ENCODE measurements around the gene BABAM2. TPM values are rescaled to one million over a fixed set of nuclear protein-coding genes. Genes with fewer than 3 reads are reported as not detected.

BABAM2 gene
- total and polyA plus RNA-seq, 7 donors: 34.2 to 74.5 (median 52.3) TPM

GRCh38 chr2:28142386-28142785, 251.9 kb downstream of the BABAM2 start:
- DNase-seq: no peak
- Histone ChIP-seq H3K9me3 (no peaks in the 10 kb centered on the region), H3K27me3 (ENCODE audit: insufficient read depth in 3 of 3, low read length in 2 of 3) (no peaks in the 10 kb centered on the region), H3K27ac (no peak overlapping the region), H3K4me1 (peaks cover 1% of the 10 kb centered on the region), H3K36me3 (ENCODE audit: insufficient read depth in 1 of 2, low read depth in 1 of 2) (no peaks in the 10 kb centered on the region), H3K4me3 (no peak overlapping the region)
- no peak for ATAC-seq
- no peak for TF ChIP-seq CTCF (IDR thresholded peaks at IDR 0.05)
- intact Hi-C loops (cut with DNase I): no loop called here

- Histone ChIP-seq H3K27me3 (ENCODE audit: insufficient read depth in 3 of 3, low read length in 2 of 3) (no peaks in the 10 kb centered on the region), H3K27ac (no peak overlapping the region), H3K36me3 (ENCODE audit: insufficient read depth in 1 of 2, low read depth in 1 of 2) (no peaks in the 10 kb centered on the region), H3K4me1 (peaks cover 23% of the 10 kb centered on the region), H3K9me3 (no peaks in the 10 kb centered on the region), H3K4me3 (no peak overlapping the region)
- DNase-seq (no peak), ATAC-seq (peak in 1 of 4 donors; percentile 32)
- intact Hi-C loops (cut with DNase I): no loop called here
- TF ChIP-seq CTCF (IDR thresholded peaks at IDR 0.05): no peak
- 37 to 63% (median 57%) methylated on average over 2 of the region's 2 CpGs for WGBS, 3 donors
These were observed 257.5 kb downstream of the BABAM2 start for GRCh38 chr2:28148000-28148399.

GRCh38 chr2:28148566-28148965, 258.0 kb downstream of the BABAM2 start:
- intact Hi-C loops (cut with DNase I): no loop called here
- 50 to 82% (median 64%) methylated on average over 5 of the region's 5 CpGs for WGBS, 3 donors
- H3K4me3 ChIP-seq: no peak overlapping the region
- TF ChIP-seq CTCF (IDR thresholded peaks at IDR 0.05): no peak
- DNase-seq: no peak
- no peak overlapping the region for H3K27ac ChIP-seq
- H3K36me3 ChIP-seq (ENCODE audit: insufficient read depth in 1 of 2, low read depth in 1 of 2): no peaks in the 10 kb centered on the region
- no peaks in the 10 kb centered on the region for H3K27me3 ChIP-seq (ENCODE audit: insufficient read depth in 3 of 3, low read length in 2 of 3)
- H3K4me1 ChIP-seq: peaks cover 28% of the 10 kb centered on the region
- peak in 3 of 4 donors; percentile 46 to 64 (median 58) for ATAC-seq
- no peaks in the 10 kb centered on the region for H3K9me3 ChIP-seq

- DNase-seq: no peak
- no peaks in the 10 kb centered on the region for H3K36me3 ChIP-seq (ENCODE audit: insufficient read depth in 1 of 2, low read depth in 1 of 2)
- no peak for TF ChIP-seq CTCF (IDR thresholded peaks at IDR 0.05)
- intact Hi-C loops (cut with DNase I): no loop called here
- H3K4me3 ChIP-seq: no peak overlapping the region
- peaks cover 1% of the 10 kb centered on the region for H3K9me3 ChIP-seq
- 46 to 69% (median 65%) methylated on average over 5 of the region's 5 CpGs for WGBS, 3 donors
- H3K4me1 ChIP-seq: peaks cover 29% of the 10 kb centered on the region
- H3K27me3 ChIP-seq (ENCODE audit: insufficient read depth in 3 of 3, low read length in 2 of 3): no peaks in the 10 kb centered on the region
- no peak overlapping the region for H3K27ac ChIP-seq
- no peak for ATAC-seq
These were observed 259.8 kb downstream of the BABAM2 start for GRCh38 chr2:28150236-28150915.

GRCh38 chr2:28150994-28151393, 260.5 kb downstream of the BABAM2 start:
- no peaks in the 10 kb centered on the region for H3K36me3 ChIP-seq (ENCODE audit: insufficient read depth in 1 of 2, low read depth in 1 of 2)
- WGBS, 3 donors: 96 to 97% (median 96%) methylated on average over 4 of the region's 4 CpGs
- H3K4me3 ChIP-seq: no peak overlapping the region
- peaks cover 8% of the 10 kb centered on the region for H3K9me3 ChIP-seq
- intact Hi-C loops (cut with DNase I): no loop called here
- no peak overlapping the region for H3K27ac ChIP-seq
- ATAC-seq (no peak), DNase-seq (no peak)
- TF ChIP-seq CTCF (IDR thresholded peaks at IDR 0.05): no peak
- H3K27me3 ChIP-seq (ENCODE audit: insufficient read depth in 3 of 3, low read length in 2 of 3): no peaks in the 10 kb centered on the region
- H3K4me1 ChIP-seq: peaks cover 29% of the 10 kb centered on the region
